OCI-LY7 (cell line): ENCODE data around the gene CELF1. TPM values are rescaled to one million over a fixed set of nuclear protein-coding genes. Genes with fewer than 3 reads are reported as not detected.

Experiments used
- BruUV-seq: library from RNA; stranded (reverse); fragments of 400-500 nt; replicated peaks from 2 replicates; lab custom pipeline; 2021; lab: Mats Ljungman, UMichigan
- CTCF ChIA-PET: fragments of 300-600 bp; sonication (Branson Sonifier 250); formaldehyde crosslinking; loops from one replicate; lab custom pipeline; 2022; ENCODE audit warnings: antibody characterized with exemption; ENCODE audit not compliant: unreplicated experiment; lab: Charles Lee
- POLR2A ChIA-PET: fragments of 300-600 bp; sonication (Branson Sonifier 250); formaldehyde crosslinking; loops from one replicate; lab custom pipeline; 2022; ENCODE audit warnings: antibody characterized with exemption; lab: Charles Lee
- DNase-seq: peaks from one replicate; pipeline ENCODE4 v3.0.0-alpha.2; 2015; ENCODE audit warnings: low spot score
- H2AFZ ChIP-seq: fragments of 200-600 bp; sonication (generic), shearing (Covaris generic); 2 replicates; pipeline ENCODE4 v1.6.1; 2014; ENCODE audit warnings: mild to moderate bottlenecking, antibody characterized with exemption, low read length, moderate library complexity
- H3K27ac ChIP-seq: fragments of 200-600 bp; sonication (generic); 2 replicates; pipeline ENCODE4 v1.5.1; 2014; ENCODE audit warnings: mixed run types, low read depth, mild to moderate bottlenecking, moderate library complexity, low read length, inconsistent platforms; ENCODE audit not compliant: poor library complexity, severe bottlenecking
- H3K36me3 ChIP-seq: fragments of 200-600 bp; sonication (generic); 2 replicates; pipeline ENCODE4 v1.6.1; 2014; ENCODE audit warnings: mild to moderate bottlenecking, antibody characterized with exemption, low read length, moderate library complexity, mixed read lengths; ENCODE audit not compliant: insufficient read depth
- H3K4me1 ChIP-seq: fragments of 200-600 bp; sonication (generic); 2 replicates; pipeline ENCODE4 v1.5.1; 2014; ENCODE audit warnings: mild to moderate bottlenecking, low read length; ENCODE audit not compliant: insufficient read depth, poor library complexity, severe bottlenecking
- H3K4me2 ChIP-seq: fragments of 200-600 bp; sonication (generic); 2 replicates; pipeline ENCODE4 v1.6.1; 2014; ENCODE audit warnings: mild to moderate bottlenecking, low read length
- H3K4me3 ChIP-seq: fragments of 200-600 bp; sonication (generic); 2 replicates; pipeline ENCODE4 v1.5.1; 2014; ENCODE audit warnings: mild to moderate bottlenecking, low read depth, low read length; ENCODE audit not compliant: poor library complexity, severe bottlenecking
- H3K79me2 ChIP-seq: fragments of 200-600 bp; sonication (generic); 2 replicates; pipeline ENCODE4 v1.6.1; 2016; ENCODE audit warnings: low read depth, mild to moderate bottlenecking, low read length, moderate library complexity, mixed read lengths; ENCODE audit not compliant: insufficient read depth
- H3K9me2 ChIP-seq: fragments of 200-600 bp; sonication (generic); 2 replicates; pipeline ENCODE4 v1.6.1; 2016; ENCODE audit warnings: mild to moderate bottlenecking, low read length, mixed read lengths; ENCODE audit not compliant: insufficient read depth
- H3K9me3 ChIP-seq: fragments of 200-600 bp; sonication (generic); 2 replicates; pipeline ENCODE4 v1.6.1; 2014; ENCODE audit warnings: mild to moderate bottlenecking, mixed run types, low read length, mixed read lengths
- H4K20me1 ChIP-seq: fragments of 200-600 bp; sonication (generic); 2 replicates; pipeline ENCODE4 v1.6.1; 2014; ENCODE audit warnings: mild to moderate bottlenecking, antibody characterized with exemption, low read length, moderate library complexity, mixed read lengths; ENCODE audit not compliant: insufficient read depth
- EZH2phosphoT487 ChIP-seq: fragments of 200-600 bp; sonication (generic); IDR thresholded peaks from 2 replicates; pipeline ENCODE4 v1.6.1; 2018; ENCODE audit warnings: low read depth, borderline replicate concordance, mild to moderate bottlenecking, mixed run types, antibody characterized with exemption, low read length, moderate library complexity, mixed read lengths
- intact Hi-C: fragments of 100-400 bp; cut with micrococcal nuclease; formaldehyde crosslinking; loops from one replicate; pipeline ENCODE4 v1.10.0; 2022; ENCODE audit not compliant: unreplicated experiment
- total RNA-seq, 2 experiments: library from RNA; depleted of rRNA in 1 of 2; stranded (reverse); fragments of >200 nt in 1 of 2; shearing (Covaris generic) in 1 of 2; gene quantifications; 2 replicates each; pipeline ENCODE4 v1.2.3, GENCODE V29; 2014 to 2022
- TF ChIP-seq, protein P1 (sequence below): fragments of 200-600 bp; sonication (generic); conservative IDR thresholded peaks from 2 replicates; pipeline ENCODE4 v1.5.1; 2014; ENCODE audit warnings: mild to moderate bottlenecking, antibody characterized with exemption, low read length, moderate library complexity, mixed read lengths

The CELF1 gene
- total RNA-seq, 2 experiments from 2014 or later = 87.4 to 143 TPM

DNA sequence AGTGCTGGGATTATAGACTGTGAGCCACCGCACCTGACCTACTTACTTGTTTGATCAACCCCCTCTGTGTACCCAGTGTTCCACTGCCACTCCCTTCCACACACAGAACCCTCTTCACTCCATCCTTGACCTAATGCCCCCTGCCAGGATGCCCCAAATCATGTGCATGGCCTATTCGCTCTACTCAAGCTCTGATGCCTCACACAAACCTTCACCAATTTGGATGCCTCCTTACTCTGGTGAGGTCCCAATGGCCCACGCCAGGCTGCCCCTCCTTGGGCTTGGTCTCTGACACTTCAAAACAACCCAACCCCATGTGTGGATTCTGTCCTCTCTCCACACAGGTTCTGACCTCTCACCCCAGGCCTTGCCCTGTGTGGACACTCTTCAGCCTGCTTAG, 117.2 kb downstream of the CELF1 start:
- H3K9me3 ChIP-seq = no peaks in the 10 kb centered on the region
- H3K27ac ChIP-seq = no peak overlapping the region
- ChIA-PET CTCF (no interaction called here), POLR2A (interaction anchor here (0.7 kb wide), 1 partner anchor 429 kb away, joined by 3 read pairs; no protein-coding TSS in a partner anchor)
- no peaks in the 10 kb centered on the region for H4K20me1 ChIP-seq
- H3K36me3 ChIP-seq = no peaks in the 10 kb centered on the region
- no peak overlapping the region for H3K4me2 ChIP-seq
- BruUV-seq = no TSS peak
- no peaks in the 10 kb centered on the region for H3K79me2 ChIP-seq
- no peak overlapping the region for H2AFZ ChIP-seq
- no peak overlapping the region for H3K4me3 ChIP-seq
- intact Hi-C loops = no loop called here
- H3K9me2 ChIP-seq = no peaks in the 10 kb centered on the region
- TF ChIP-seq, protein P1, sequence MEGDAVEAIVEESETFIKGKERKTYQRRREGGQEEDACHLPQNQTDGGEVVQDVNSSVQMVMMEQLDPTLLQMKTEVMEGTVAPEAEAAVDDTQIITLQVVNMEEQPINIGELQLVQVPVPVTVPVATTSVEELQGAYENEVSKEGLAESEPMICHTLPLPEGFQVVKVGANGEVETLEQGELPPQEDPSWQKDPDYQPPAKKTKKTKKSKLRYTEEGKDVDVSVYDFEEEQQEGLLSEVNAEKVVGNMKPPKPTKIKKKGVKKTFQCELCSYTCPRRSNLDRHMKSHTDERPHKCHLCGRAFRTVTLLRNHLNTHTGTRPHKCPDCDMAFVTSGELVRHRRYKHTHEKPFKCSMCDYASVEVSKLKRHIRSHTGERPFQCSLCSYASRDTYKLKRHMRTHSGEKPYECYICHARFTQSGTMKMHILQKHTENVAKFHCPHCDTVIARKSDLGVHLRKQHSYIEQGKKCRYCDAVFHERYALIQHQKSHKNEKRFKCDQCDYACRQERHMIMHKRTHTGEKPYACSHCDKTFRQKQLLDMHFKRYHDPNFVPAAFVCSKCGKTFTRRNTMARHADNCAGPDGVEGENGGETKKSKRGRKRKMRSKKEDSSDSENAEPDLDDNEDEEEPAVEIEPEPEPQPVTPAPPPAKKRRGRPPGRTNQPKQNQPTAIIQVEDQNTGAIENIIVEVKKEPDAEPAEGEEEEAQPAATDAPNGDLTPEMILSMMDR = no peak
- TF ChIP-seq EZH2phosphoT487 = no peak
- no peaks in the 10 kb centered on the region for H3K4me1 ChIP-seq
- no peak for DNase-seq

GRCh38 chr11:47434011-47434786, 118.7 kb downstream of the CELF1 start:
- Histone ChIP-seq H3K4me2 (no peak overlapping the region), H3K9me3 (no peaks in the 10 kb centered on the region), H3K4me1 (no peaks in the 10 kb centered on the region), H3K4me3 (no peak overlapping the region), H3K9me2 (no peaks in the 10 kb centered on the region), H3K36me3 (no peaks in the 10 kb centered on the region), H3K79me2 (no peaks in the 10 kb centered on the region), H3K27ac (no peak overlapping the region), H4K20me1 (no peaks in the 10 kb centered on the region), H2AFZ (no peak overlapping the region)
- TF ChIP-seq EZH2phosphoT487 = no peak
- TF ChIP-seq, protein P1 = no peak
- CTCF ChIA-PET = no interaction called here
- no peak for DNase-seq
- intact Hi-C loops = no loop called here
- POLR2A ChIA-PET = interaction anchor here (1.0 kb wide), 1 partner anchor 10 kb away, joined by 3 read pairs; no protein-coding TSS in a partner anchor
- BruUV-seq = no TSS peak

GRCh38 chr11:47433157-47433556, 119.8 kb downstream of the CELF1 start:
- Histone ChIP-seq H3K79me2 (no peaks in the 10 kb centered on the region), H3K4me3 (no peak overlapping the region), H3K4me1 (no peaks in the 10 kb centered on the region), H3K27ac (no peak overlapping the region), H3K4me2 (no peak overlapping the region), H2AFZ (no peak overlapping the region), H3K9me2 (no peaks in the 10 kb centered on the region), H3K9me3 (no peaks in the 10 kb centered on the region), H4K20me1 (no peaks in the 10 kb centered on the region), H3K36me3 (no peaks in the 10 kb centered on the region)
- BruUV-seq = no TSS peak
- POLR2A ChIA-PET = interaction anchor here (0.6 kb wide), 1 partner anchor 282 kb away, joined by 4 read pairs; no protein-coding TSS in a partner anchor
- DNase-seq = no peak
- intact Hi-C loops = no loop called here
- CTCF ChIA-PET = no interaction called here
- TF ChIP-seq EZH2phosphoT487 = no peak
- TF ChIP-seq, protein P1 = no peak
